Measurements from ENCODE around the gene GABBR2. TPM values are rescaled to one million over a fixed set of nuclear protein-coding genes. Genes with fewer than 3 reads are reported as not detected.

The GABBR2 gene
- total and polyA plus RNA-seq, 2 of the 8 experiments (the other 6 are each of a cell fraction or from before 2014, with no cell fraction given), result 0.50 to 1.2 TPM

GRCh38 chr9:98321269-98321668, 387.5 kb downstream of the GABBR2 start (continued):
- TF ChIP-seq RNF2 (IDR thresholded peaks at IDR 0.05; ENCODE audit: borderline replicate concordance, low read depth, low read length, missing control alignments, poor library complexity, severe bottlenecking) (no peak), MAFK (IDR thresholded peaks at IDR 0.05; ENCODE audit: low read depth, low read length) (no peak), CHD7 (IDR thresholded peaks at IDR 0.05; ENCODE audit: insufficient replicate concordance, low read length) (no peak), TAF1 (IDR thresholded peaks at IDR 0.05; ENCODE audit: low read depth, low read length) (no peak), NANOG (IDR thresholded peaks at IDR 0.05; ENCODE audit: insufficient read depth, low read depth, low read length, poor library complexity, severe bottlenecking) (no peak), KDM1A (IDR thresholded peaks at IDR 0.05; ENCODE audit: borderline replicate concordance, low read length) (no peak)

Data from H1 (cell line).